HG03064 (cell line): ENCODE results near the gene ARID4B.

Experiments
- ATAC-seq: cut with Tn5 transposase; IDR thresholded peaks from one replicate; pipeline ENCODE4 v1.9.1; 2021; ENCODE audit warnings: low read depth; ENCODE audit not compliant: unreplicated experiment

The ARID4B gene

GRCh38 chr1:235136111-235136510 lies 191.9 kb downstream of the ARID4B start:
- ATAC-seq = no peak

- ATAC-seq = no peak
These were observed 193.8 kb downstream of the ARID4B start for GRCh38 chr1:235134171-235134570.

GRCh38 chr1:235133086-235133485 lies 194.9 kb downstream of the ARID4B start:
- no peak for ATAC-seq

GRCh38 chr1:235131961-235132360 lies 196.0 kb downstream of the ARID4B start:
- no peak for ATAC-seq

GRCh38 chr1:235130766-235131270 lies 197.2 kb downstream of the ARID4B start:
- no peak for ATAC-seq

- no peak for ATAC-seq
These were observed 198.0 kb downstream of the ARID4B start for GRCh38 chr1:235129774-235130570.

- ATAC-seq = peak; percentile 86
These were observed 199.3 kb downstream of the ARID4B start, which contains the start of gene TOMM20 for GRCh38 chr1:235128456-235129328. TSS of gene TOMM20 (minus strand) at chr1:235128837. CDS start at chr1:235128715, 122 bp downstream.

- ATAC-seq = no peak
These were observed 200.1 kb downstream of the ARID4B start for GRCh38 chr1:235127732-235128455.

GRCh38 chr1:235127203-235127602 lies 200.8 kb downstream of the ARID4B start:
- ATAC-seq = no peak

GRCh38 chr1:235124665-235125064 lies 203.3 kb downstream of the ARID4B start:
- ATAC-seq = no peak

- ATAC-seq = no peak
These were observed 203.9 kb downstream of the ARID4B start for GRCh38 chr1:235124111-235124510.

GRCh38 chr1:235122348-235122747 lies 205.6 kb downstream of the ARID4B start:
- ATAC-seq = no peak
